Raji (cell line): ENCODE results near the gene TNFAIP2.

Experiments used
- POLR2A ChIP-seq: IDR thresholded peaks from 2 replicates; pipeline ENCODE4 v1.6.1; 2011; ENCODE audit warnings: low read depth, low read length, control low read depth; ENCODE audit not compliant: insufficient read depth

The TNFAIP2 gene

DNA sequence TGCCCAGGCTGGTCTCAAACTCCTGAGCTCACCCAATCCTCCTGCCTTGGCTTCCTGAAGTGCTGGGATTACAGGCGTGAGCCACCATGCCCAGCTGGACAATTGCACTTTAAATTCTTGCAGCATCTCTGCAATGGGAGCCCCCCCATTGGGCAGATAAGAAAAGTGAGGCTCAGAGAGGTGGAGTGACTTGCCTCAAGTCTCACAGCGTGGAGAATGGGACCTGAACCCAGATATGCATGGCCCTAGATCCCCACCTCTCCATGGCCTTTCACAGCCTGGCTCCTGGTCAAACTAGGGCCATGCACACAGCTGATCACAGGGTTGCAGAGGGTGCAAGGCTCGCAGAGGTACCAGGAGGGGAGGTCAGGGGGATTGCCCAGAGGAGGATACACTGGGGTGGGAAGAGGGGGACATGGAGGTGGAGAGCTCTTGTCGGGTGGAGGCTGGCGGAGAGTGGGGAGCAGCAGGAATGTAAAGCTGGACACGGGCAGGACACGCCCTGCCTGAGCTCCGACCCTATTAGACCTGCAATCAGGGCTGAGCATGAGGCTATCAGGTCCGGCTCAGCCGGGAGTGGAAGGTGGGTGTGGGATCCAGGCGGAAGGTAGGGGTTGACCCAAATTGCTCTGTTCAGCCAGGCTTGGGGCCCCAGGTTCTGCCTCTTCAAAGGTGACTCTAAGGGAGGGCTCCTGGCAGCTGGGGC lies 21.9 kb upstream of the TNFAIP2 start:
- TF ChIP-seq POLR2A: no peak

DNA sequence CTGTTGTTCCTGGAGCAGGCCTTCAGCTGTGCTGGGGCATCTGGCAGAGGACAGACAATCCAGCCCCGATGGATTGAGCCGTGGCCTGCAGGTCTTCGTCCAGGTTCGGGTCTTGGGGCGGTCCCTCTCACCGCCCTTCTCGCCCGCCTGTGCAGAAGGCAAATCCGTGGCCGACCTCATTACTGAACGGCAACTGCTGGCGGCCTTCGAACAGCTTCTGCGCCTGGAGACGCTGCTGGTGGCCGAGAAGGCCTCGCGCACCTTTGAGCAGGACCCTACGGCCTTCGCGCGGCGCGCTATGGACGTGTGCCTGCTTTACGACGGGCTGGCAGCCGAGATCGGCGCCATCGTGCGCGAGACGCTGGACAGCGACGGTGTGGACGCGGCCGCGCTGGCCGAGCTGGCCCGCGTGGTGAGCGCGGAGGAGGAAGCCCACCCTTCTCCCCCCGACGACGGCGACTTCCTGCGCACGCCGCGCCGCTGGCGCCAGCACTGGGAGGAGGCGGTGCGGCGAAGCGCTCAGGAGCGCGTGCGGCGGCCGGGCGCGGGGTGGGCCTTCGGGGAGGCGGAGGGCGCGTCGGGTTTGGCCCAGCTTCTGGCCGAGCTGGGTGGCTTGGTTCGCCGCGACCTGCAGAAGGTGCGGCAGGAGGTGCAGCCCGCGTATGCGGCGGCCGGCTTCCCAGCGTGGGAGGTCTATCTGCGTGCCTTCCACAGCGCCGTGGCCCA lies 21.1 kb upstream of the TNFAIP2 start:
- no peak for TF ChIP-seq POLR2A

DNA sequence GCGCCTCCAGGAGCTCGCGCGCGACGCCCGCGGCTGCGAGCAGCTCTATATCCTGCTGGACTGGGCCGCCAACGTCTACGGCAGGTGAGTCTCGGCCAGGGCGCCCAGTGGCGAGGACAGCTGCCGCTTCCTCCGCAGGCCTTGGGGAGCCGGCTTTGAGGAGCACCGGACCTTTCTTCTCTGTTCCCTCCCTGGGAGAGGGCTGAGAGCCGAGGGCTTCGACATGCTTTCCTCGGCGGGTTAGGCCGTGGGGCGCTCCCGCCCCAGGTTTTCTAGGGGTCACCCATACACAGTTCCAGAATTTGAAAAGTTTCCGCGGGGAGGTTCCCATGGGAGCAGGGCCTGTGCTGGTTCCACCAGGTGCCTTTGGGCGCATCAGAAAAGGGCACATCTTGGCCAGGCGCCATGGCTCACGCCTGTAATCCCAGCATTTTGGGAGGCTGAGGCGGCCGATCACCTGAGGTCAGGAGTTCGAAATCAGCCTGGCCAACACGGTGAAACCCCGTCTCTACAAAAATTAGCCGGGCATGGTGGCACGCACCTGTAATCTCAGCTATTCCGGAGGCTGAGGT lies 20.5 kb upstream of the TNFAIP2 start:
- TF ChIP-seq POLR2A: no peak

DNA sequence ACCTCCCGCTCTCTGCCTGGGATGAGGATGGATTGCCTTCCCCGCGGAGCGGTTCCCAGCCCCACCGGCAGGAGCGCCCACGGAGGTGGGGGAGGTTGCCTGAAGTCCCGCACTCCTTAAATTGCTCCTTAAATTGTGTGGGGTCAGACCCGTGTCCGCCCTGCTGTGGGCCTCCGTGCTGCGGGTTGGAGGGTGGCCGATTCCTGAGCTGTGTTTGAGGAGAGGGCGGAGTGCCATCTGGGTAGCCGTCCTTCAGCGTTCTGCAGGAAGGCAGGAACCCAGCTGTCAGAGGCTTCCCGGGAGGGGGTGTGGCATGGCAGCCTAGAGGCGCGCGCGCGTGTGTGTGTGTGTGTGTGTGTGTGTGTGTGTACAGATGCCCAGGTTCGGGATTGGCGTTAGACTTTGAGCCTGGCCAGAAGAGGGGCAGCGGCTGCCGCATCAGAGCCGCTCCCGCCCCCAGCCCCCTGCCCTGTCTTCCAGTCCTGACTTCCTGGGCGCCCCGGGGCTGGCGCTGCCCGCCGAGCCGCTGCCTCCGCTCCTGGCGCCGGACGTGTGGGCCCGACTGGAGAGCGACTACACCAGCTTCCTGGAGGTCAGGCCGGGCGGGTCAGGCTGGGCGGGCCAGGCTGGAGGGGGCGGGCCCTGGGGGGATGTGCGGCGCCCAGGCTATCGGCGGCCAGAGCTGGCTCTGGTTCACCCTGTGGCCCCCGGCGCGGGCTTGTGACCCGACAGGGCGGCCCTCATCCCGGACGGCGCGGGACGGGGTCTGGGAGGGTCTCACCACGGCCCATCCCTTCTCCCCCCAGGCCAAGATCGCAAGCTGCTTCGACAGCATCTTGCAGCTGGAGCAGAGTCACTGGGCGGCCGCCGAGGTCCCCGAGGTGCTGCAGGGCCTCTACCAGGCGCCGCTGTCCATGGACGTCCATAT lies 19.5 kb upstream of the TNFAIP2 start:
- no peak for TF ChIP-seq POLR2A

DNA sequence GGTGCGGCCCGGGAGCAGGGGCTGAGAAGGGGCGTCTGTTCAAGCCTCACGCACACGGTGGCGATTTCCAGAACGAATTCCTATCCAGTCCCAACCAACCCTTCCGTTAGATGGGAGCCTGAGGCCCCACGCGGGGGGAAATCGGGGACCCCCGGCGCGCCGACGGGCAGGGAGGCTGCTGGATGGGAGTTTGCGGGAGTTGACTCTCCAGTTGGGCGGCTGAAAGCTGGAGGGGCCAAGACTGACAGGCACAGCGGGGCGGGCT lies 18.9 kb upstream of the TNFAIP2 start:
- no peak for TF ChIP-seq POLR2A

DNA sequence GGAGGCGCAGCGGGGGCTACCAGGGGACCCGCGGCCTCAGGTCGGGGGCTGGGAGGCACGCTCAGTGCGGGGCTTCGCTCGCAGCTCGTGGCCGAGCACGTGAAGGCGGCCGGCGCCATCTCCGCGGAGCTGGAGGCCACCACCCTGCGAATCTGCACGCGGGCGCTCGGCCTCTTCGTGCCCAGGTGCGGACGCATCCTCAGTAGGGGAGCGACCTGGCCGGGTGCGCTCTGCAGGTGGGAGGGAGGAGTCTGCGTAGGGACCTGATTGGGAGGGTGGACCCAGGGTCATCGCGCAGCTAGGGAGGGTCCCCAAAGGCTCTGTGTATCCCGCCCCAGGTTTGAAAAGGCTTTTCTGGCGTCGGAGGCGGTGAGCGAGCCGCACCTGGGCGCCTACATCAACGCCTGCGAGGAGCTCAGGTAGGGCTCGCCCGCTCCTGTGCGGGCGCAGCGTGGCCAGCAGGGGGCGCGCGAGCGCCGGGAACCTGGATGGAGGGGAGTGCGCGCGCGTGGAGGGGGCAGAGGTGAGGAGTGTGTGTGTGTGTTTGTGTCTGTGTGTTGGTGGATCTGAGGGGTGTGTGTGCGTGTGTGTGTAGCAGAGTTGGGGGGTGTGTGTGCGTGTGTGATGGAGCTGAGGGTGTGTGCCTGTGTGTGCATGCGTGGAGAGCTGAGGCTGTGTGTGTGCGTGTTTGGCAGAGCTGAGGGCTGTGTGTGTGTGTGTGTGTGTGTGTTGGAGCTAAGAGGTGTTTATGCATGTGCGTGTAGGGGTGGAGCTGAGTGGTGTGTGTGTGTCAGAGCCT lies 18.4 kb upstream of the TNFAIP2 start:
- TF ChIP-seq POLR2A: no peak

DNA sequence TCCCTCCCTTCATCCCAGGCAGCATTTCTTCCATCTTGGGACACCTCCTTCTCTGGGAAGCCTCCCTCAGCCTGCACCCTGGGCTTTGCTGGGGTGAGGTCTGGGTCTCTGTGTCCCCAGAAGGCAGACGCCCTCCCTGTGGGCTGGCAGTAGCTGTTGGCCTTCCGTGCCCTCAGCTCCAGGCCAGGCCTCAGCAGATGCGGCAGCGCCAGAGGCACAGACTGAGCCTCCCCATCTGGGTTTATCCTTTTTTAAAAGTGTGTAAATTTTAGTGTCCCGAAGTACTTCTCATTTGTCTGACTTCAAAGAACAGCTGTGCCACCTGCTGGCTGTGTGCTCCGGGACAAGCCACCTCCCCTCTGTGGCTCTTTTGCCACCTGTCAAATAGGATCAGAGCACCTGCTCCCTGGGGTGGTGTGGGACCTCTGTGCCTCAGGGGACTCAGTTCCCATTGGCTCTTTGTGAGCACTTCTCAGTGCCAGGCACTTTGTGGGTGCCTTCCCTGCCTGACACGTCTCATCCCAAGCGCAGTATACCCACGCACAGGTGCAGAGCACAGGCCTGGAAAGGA lies 17.6 kb upstream of the TNFAIP2 start:
- TF ChIP-seq POLR2A: no peak

DNA sequence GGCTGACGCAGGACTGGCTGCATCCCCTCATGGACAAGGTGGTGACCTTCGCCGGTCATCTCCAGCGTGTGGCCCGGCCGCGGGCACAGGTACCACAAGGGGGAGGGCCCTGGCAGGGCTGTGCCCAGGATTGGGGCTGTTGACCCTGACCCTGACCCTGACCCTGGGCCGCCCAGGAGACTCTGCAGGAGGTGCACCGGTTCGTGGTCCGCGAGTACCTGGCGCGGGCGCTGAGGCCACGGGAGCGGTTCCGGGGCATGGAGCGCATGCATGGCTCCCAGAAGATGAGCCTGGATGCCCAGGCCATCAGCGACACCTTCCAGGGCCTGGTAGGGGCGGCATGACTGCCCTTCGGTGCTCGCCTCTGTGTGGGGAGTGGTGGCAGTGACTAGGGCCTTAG lies 15.8 kb upstream of the TNFAIP2 start:
- TF ChIP-seq POLR2A: no peak

DNA sequence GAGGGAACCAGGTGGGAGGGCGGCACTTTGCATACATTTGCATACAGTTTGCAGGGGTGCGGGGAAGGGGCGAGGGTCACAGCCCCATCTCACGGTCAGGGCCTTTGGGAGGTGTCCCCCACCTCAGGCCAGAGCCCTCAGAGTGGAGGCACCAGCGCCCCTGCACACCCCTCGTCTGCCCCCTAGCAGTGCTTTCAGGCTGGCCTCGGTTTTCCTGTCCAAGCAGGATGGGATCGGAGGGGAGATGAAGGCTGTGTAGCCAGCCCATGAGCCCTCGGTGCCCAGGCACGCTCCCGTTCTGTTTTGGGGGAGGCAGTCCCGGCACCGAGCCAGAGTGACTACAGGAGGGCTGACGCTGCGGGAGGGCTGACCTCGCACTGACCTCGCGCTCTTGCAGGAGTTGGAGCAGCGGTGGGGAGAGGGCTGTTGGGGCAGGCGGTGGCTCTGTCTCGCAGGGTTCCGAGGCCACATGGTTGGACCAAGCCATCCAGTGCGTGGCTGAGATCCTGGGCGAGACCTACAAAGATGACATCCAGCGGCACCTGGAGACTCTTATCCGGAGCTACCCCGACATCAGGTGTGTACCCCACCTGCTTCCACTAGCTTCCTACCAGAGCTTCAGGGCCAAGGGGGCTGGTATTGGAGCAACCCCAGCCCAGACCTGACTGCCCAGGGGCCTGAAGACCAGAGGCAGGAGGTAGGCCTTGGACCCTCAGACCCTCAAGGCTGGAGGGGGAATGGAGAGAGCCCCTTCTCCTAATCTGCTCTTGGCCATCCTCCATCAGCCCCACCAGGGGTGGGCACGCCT lies 15.1 kb upstream of the TNFAIP2 start:
- no peak for TF ChIP-seq POLR2A

DNA sequence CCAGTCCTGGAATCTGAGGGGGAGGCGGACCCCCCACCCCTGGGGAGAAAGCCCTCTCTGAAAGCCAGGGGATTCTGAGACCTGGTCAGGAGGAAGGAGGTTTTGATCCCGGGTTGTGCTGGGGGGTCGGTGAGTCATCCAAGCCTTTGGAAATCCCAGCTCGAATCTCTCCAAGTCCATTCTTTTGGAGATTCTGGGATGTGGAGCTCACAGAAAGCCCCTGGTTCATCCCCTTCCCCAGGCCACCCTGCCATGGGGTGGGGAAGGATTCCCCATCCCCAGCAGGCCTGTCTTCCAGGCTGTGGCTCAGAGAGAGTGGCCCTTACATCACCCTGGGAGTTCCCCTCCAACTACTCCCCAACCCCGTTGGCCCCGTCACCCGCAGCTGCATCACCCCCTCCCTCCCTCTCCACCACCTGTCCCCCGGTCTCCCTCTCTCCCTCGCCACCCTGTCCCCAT lies 14.5 kb upstream of the TNFAIP2 start:
- TF ChIP-seq POLR2A: no peak

DNA sequence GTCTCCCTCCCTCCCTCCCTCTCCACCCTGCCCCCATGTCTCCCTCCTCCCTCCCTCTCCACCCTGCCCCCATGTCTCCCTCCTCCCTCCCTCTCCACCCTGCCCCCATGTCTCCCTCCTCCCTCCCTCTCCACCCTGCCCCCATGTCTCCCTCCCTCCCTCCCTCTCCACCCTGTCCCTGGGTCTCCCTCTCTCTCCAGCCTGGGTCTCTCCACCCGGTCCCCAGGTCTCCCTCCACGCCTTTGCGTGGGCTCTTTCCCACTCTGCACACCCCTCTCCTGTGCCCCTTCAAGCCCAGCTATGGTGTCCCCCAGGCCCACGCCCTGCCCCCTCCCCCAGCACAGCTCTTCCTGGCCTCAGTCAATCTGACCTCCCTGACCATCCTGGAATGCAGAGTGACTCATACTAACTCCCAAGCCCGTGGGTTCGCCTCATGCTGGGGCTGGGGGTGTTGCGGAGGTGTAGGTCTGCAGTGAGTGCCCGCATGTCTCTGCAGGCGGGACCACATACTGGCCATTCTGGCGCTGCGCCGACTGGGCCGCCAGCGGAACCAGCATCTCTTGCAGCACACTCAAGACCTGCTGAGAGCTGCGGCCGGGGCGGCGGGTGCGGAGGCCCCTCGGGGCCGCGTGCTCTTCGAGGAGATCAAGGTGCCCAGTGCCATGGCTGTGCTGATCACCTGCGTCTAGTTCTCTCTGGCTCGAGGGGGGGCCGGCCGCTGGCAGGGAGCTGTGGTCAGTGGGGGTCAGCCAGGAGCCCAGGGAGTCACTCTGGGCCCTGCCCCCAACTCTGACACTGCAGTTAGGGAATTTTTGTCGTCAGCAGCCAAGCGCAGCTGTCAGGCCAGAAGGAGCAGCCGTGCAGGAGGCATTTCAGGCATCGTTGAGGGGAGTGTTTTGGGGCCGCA lies 13.5 kb upstream of the TNFAIP2 start:
- TF ChIP-seq POLR2A: no peak

DNA sequence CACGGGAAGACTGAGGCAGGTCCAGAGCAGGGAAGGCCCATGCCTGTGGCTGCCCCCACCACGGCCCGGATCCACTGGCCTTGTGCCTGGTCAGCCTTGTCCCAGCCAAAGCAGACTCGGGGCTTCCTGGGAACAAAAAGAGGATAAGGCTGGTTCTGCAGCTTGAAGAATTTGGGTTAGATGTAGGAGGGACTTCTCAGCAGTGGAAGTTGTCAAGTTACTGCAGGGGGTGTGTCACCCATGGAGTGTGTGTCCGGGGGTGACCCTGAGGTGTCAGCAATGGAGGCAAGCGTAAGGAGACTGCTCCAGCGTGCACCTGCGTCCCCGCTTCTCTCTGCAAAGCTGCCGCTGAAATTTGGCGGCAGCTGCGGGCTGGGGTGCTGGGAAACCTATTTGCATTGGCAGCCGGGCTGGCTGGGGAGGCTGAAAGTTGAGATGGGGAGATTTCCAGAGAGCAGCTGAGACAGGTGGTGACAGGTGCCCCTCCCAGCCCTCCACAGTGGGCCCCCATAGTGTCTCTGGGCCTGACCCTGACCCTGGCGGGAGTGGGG lies 12.5 kb upstream of the TNFAIP2 start:
- no peak for TF ChIP-seq POLR2A
